ENCODE measurements around the gene TMEM52. TPM values are rescaled to one million over a fixed set of nuclear protein-coding genes. Genes with fewer than 3 reads are reported as not detected.
A peak's percentile ranks its signal among the peaks of the same experiment; 100 is the strongest.

Gene TMEM52
- polyA plus RNA-seq, 3 donors = 2.3 TPM; not detected in 2

GRCh38 chr1:1921459-1921862, 2.4 kb upstream of the TMEM52 start:
- H3K27me3 ChIP-seq (ENCODE audit: control insufficient read depth in 2 of 2, insufficient read depth in 2 of 2, low read length in 2 of 2) = peaks cover 0 to 11% of the 10 kb centered on the region in 2 donors
- H3K9me3 ChIP-seq (replicated peaks in 1 of 2; ENCODE audit: control insufficient read depth in 1 of 2, insufficient read depth in 1 of 2, low read length in 2 of 2) = no peaks in the 10 kb centered on the region
- no peaks in the 10 kb centered on the region for H3K79me2 ChIP-seq (ENCODE audit: insufficient read depth, low read length)
- Mint-ChIP-seq H3K4me1 (peaks cover 7% of the 10 kb centered on the region), H3K4me3 (no peak overlapping the region), H3K27ac (no peak overlapping the region), H3K36me3 (no peaks in the 10 kb centered on the region), H3K27me3 (ENCODE audit: low read depth in 3 of 3) (peaks cover 2 to 14% (median 8%) of the 10 kb centered on the region in 3 donors), H3K9me3 (peaks cover 0 to 5% (median 0%) of the 10 kb centered on the region in 7 donors)
- H3K27ac ChIP-seq (ENCODE audit: low read depth in 1 of 2, low read length in 2 of 2) = no peak overlapping the region
- H3K4me2 ChIP-seq (replicated peaks; ENCODE audit: extremely low read depth, low read length, poor library complexity, severe bottlenecking) = no peak overlapping the region
- H3K4me1 ChIP-seq (ENCODE audit: control insufficient read depth in 1 of 2, insufficient read depth in 2 of 2, low read length in 2 of 2) = peaks cover 13 to 19% of the 10 kb centered on the region in 2 donors
- TF ChIP-seq CTCF (IDR thresholded peaks at IDR 0.05) = no peak
- H4K20me1 ChIP-seq (ENCODE audit: insufficient read depth, low read length) = no peaks in the 10 kb centered on the region
- no peak for DNase-seq
- no peak overlapping the region for H3K4me3 ChIP-seq (replicated peaks in 1 of 3; ENCODE audit: low read depth in 2 of 3, low read length in 3 of 3)
- WGBS (ENCODE audit: insufficient coverage) = 88% methylated on average over 3 of the region's 6 CpGs
- H3K9ac ChIP-seq (ENCODE audit: insufficient read depth, low read length, poor library complexity, severe bottlenecking) = no peak overlapping the region
- no peak overlapping the region for H2AFZ ChIP-seq (ENCODE audit: insufficient read depth, low read depth, low read length, poor library complexity, severe bottlenecking)
- intact Hi-C loops (cut with micrococcal nuclease) = loop anchor here in 1 of 2 donors (5.0 kb wide), 1 partner anchor 491 kb away; the partner anchor contains the start of gene PEX10
- H3K36me3 ChIP-seq (replicated peaks in 1 of 2; ENCODE audit: control insufficient read depth in 1 of 2, insufficient read depth in 2 of 2, low read length in 2 of 2) = no peaks in the 10 kb centered on the region

DNA sequence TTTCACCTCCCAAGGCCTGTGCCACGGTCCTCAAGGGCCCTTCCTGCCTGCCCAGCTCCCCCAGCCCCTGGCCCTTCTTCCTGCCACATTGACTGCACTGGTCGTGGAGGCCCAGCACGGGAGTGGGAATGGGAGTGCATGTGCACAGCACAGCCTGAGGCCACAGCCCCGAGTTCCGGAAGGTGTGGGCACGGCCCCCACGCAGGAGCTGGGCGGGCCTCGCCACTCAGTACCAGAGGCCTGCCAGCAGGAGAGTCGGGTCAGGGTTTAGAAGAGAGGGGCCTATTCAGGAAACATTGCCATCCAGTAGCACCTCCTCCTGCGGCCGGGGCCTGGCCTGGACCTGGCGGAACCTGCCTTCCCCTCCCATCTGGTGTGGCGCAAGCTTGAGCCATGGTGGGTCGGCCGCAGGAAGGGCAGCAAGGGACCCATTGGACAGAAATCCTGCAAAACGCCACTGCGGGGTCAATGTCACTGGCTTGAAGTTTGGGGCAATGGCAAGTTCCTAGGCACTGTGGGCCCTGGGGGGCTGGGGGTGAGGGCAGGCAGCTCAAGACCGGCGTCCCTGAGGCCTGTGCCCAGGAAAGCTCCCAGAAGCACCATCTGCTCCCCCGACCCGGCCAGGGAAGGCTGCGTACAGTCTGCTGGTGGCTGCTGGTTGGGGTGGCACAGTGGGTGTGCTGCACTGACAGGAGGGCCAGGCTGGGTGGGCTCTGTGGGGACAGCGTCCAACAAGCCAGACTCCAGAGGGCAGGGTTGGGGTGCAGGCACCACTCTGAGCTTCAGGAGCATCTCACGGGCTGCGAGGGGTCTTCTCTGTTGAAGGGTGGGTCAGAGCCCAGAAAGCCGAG, 1.8 kb upstream of the TMEM52 start:
- Histone ChIP-seq H3K36me3 (replicated peaks in 1 of 2; ENCODE audit: control insufficient read depth in 1 of 2, insufficient read depth in 2 of 2, low read length in 2 of 2) (no peaks in the 10 kb centered on the region), H3K4me3 (replicated peaks in 1 of 3; ENCODE audit: low read depth in 2 of 3, low read length in 3 of 3) (no peak overlapping the region), H3K9me3 (replicated peaks in 1 of 2; ENCODE audit: control insufficient read depth in 1 of 2, insufficient read depth in 1 of 2, low read length in 2 of 2) (no peaks in the 10 kb centered on the region), H3K9ac (ENCODE audit: insufficient read depth, low read length, poor library complexity, severe bottlenecking) (no peak overlapping the region), H2AFZ (ENCODE audit: insufficient read depth, low read depth, low read length, poor library complexity, severe bottlenecking) (no peak overlapping the region), H3K27me3 (ENCODE audit: control insufficient read depth in 2 of 2, insufficient read depth in 2 of 2, low read length in 2 of 2) (peaks cover 0 to 14% of the 10 kb centered on the region in 2 donors), H3K27ac (ENCODE audit: low read depth in 1 of 2, low read length in 2 of 2) (no peak overlapping the region), H3K4me2 (replicated peaks; ENCODE audit: extremely low read depth, low read length, poor library complexity, severe bottlenecking) (no peak overlapping the region), H3K4me1 (ENCODE audit: control insufficient read depth in 1 of 2, insufficient read depth in 2 of 2, low read length in 2 of 2) (peaks cover 13 to 19% of the 10 kb centered on the region in 2 donors), H3K79me2 (ENCODE audit: insufficient read depth, low read length) (no peaks in the 10 kb centered on the region), H4K20me1 (ENCODE audit: insufficient read depth, low read length) (no peaks in the 10 kb centered on the region)
- peak overlapping the region in 1 of 7 donors; percentile 55 for H3K27ac Mint-ChIP-seq
- DNase-seq = no peak
- no peaks in the 10 kb centered on the region for H3K36me3 Mint-ChIP-seq
- peaks cover 0 to 5% (median 0%) of the 10 kb centered on the region in 7 donors for H3K9me3 Mint-ChIP-seq
- peaks cover 2 to 17% (median 8%) of the 10 kb centered on the region in 3 donors for H3K27me3 Mint-ChIP-seq (ENCODE audit: low read depth in 3 of 3)
- intact Hi-C loops (cut with micrococcal nuclease) = loop anchor here in 1 of 2 donors (5.0 kb wide), 1 partner anchor 491 kb away; the partner anchor contains the start of gene PEX10
- WGBS (ENCODE audit: insufficient coverage) = 86% methylated on average over 23 of the region's 27 CpGs
- H3K4me1 Mint-ChIP-seq = peaks cover 7% of the 10 kb centered on the region
- no peak for TF ChIP-seq CTCF (IDR thresholded peaks at IDR 0.05)
- no peak overlapping the region for H3K4me3 Mint-ChIP-seq
